GM12872 (cell line): ENCODE data around the gene UNC93A.

Experiments used
- TF ChIP-seq, protein P1 (sequence below): IDR thresholded peaks from 3 replicates; pipeline ENCODE4 v1.5.1; 2011; ENCODE audit warnings: low read depth, mild to moderate bottlenecking, low read length, moderate library complexity; ENCODE audit not compliant: insufficient read depth

Gene UNC93A

DNA sequence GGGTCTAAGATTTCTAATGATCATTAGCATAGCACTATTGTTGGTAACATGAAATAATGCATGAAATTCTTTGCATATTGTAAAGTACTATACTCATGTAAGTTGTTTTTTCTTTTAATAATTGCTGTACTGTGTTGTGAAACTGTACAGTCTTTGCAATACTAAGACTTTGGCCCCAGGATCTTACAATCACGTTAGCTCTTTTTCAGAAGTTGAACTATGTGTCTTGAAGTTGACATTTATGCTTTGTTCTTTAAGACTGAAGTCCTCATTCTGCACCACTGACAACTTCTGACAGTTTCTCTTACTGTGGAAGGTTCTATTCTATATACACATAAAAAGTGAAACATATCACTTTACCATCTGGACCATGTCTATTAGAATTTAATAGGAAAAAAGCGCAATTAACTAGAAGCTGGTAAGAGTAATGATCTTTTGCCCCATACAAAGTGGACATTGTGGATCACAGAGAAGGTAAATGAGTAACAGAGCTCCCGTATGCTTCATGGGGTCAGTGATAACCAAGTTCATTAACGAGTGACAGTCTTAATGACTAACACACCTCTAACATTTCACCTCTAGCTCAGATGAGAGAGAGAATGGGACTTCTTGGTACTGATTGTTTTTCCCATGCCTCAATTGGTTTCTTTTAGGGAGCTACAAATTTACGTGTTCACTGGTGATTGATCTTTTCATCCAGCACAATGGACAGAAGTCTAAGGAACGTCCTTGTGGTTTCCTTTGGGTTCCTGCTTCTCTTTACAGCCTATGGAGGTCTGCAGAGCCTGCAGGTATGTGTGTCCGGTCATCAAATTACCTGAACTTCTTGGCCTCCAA is at the start of gene UNC93A:
Gene UNC93A, plus strand, starts transcription at position 530 of the 837 bp plus-strand sequence. Its CDS starts 175 bp downstream, at position 705.
- TF ChIP-seq, protein P1, sequence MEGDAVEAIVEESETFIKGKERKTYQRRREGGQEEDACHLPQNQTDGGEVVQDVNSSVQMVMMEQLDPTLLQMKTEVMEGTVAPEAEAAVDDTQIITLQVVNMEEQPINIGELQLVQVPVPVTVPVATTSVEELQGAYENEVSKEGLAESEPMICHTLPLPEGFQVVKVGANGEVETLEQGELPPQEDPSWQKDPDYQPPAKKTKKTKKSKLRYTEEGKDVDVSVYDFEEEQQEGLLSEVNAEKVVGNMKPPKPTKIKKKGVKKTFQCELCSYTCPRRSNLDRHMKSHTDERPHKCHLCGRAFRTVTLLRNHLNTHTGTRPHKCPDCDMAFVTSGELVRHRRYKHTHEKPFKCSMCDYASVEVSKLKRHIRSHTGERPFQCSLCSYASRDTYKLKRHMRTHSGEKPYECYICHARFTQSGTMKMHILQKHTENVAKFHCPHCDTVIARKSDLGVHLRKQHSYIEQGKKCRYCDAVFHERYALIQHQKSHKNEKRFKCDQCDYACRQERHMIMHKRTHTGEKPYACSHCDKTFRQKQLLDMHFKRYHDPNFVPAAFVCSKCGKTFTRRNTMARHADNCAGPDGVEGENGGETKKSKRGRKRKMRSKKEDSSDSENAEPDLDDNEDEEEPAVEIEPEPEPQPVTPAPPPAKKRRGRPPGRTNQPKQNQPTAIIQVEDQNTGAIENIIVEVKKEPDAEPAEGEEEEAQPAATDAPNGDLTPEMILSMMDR: no peak

DNA sequence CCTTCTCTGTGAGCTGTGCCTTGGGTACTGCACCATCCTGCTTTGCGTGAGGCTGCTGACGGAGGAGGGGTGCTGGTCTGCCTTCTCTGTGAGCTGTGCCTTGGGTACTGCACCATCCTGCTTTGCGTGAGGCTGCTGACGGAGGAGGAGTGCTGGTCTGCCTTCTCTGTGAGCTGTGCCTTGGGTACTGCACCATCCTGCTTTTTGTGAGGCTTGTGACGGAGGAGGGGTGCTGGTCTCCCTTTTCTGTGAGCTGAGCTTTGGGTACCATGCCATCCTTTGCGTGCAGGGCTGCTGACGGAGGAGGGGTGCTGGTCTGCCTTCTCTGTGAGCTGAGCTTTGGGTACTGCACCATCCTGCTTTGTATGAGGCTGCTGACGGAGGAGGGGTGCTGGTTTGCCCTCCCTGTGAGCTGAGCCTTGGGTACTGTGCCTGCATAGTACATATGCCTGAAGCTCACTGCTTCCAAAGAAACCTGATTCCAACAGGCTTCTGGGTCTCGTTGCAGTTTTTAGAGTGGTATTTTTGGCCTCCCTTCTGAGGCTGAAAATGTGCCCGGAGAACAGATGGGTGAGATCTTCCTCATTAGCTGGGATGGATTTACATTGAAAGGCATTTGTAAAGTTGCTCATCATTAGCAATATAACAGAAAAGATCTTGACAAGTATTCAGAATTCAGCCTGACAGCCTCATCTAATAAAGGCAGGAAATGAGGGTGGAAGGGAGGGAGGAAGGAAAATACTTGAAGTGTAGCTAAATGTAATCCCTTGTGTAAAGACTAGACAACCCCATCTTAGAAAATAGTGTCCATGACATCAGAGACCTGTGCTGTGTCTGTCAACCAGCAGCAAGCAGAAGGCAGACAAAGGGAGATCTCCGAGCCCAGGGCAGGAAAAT is 46.8 kb upstream of the UNC93A start:
- TF ChIP-seq, protein P1: no peak

DNA sequence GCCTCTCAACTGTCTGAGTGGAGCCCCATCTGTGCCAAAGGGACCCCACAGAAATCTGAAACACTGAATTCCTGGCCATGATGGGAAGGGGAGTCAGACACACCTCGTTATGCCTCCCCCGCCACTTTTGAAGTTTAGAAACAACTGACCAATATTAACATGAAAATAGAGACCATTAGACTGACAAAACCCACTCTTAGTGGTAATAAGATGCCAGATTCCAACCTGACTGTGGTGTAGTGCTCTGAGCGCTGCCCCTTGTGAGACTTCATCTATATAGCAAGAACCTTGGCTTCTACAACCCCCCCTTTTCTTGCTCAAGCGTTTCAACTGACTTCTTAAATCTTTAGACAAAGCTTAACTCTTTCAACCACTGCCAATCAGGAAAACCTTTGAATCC is 46.1 kb upstream of the UNC93A start:
- TF ChIP-seq, protein P1: no peak

DNA sequence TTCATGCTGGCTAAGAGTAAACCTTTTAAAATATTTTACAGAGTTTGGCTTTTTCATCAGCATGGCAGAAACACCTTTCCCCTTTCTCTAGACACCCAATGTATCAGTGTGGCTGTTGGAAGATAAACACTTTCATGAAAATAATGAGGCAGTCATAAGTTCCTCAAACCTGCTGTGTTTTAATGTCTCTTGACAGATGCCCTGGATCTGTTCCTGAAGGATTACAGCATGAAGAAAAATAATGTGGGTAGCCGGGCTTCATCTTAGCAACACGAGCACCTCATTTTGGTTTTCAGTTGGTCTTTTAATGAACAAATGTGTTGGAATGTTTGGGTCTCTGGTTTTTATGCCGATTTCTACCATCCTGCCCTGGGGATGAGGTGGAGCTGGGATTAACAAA is 45.5 kb upstream of the UNC93A start:
- TF ChIP-seq, protein P1: no peak

DNA sequence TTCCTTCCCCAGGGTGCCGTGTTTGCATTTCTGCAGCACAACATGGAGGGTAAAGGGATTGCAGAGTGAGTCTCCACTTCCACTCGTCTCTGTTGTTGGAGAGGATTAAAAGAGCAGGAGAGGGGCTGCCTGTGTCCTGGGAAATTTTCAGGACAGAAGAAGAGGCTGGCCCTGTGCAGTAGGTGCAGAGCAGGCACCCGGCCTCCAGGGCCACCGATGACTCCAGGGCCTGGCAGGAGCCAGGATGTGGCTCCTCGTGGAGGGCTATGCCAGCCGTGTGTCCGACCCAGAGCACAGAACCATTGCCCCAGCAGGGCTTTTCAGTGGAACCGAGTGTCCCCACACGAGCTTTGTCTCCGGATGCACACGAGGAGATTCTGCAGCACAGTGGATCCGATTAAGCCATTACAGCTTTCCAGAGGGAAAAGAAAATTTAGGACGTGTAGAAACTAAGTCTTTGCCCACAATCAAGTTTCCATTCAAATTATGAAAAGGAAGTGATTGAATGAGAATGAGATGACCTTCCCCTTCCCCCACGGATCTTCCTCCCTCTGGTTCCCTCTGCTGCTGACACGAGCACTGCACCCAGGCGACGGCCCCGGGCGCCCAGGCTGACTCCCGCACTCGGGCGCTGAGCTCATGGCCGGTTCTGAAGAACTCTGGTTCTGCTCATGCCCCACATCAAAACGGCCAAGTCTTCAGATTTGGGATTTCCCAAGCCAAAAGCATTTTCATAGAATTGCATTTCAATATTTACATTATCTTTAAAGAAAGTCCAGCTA is 43.1 kb upstream of the UNC93A start:
- TF ChIP-seq, protein P1: no peak

DNA sequence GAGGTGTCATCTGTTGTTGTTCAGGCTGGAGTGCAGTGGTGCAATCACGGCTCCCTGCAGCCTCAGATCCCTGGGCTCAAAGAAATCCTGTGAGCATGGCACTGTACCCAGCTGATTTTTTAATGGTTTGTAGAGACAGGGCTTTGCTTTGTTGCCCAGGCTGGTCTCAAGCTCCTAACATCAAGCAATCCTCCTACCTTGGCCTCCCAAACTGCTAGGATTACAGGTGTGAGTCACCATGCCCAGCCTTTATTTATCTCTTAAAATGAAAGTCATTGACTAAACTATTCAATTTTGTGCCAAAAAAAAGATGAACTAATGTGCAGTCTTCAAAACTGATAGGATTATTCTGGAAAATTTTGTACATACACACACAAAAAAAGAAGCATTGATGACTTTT is 38.8 kb upstream of the UNC93A start:
- TF ChIP-seq, protein P1: no peak

DNA sequence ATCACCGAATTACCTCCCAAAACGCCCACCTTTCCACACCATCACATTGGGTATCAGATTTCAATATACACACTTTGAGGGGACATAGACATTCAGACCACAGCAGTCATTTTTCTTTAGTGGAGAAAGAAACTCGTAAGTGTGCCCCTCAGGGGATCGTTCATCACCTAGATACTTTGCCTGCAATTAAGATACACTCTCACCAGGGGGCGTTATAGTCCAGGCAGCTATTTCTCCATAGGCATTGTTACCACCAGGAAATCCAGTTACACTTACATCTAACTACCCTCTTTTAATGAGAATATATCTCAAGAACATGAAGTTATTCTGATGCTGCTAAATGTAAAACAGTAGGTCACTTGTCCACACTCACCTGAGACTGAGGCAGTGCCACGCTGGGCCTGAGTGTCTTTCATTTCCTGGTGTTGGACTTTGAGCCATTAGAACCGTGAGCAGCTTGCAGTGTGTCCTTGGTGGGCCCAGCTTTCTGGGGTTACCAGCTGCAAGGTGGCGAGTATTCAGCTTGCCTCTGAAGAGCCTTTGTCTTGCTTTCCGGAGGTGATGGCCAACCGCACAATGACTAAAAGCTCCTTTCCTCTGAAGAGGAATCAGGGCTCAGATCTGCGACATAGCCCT is 35.1 kb upstream of the UNC93A start:
- TF ChIP-seq, protein P1: peak; percentile 33; the same call in 1 of the 3 replicates
